K562 (cell line): ENCODE measurements around the gene ETHE1. TPM values are rescaled to one million over a fixed set of nuclear protein-coding genes. Genes with fewer than 3 reads are reported as not detected.
A peak's percentile ranks its signal among the peaks of the same experiment; 100 is the strongest.

Experiments
- BCL6 ChIP-seq: fragments of 250-450 bp; sonication (Bioruptor Pico); IDR thresholded peaks from 2 replicates; pipeline ENCODE4 v1.4.0; 2020
- CEBPB ChIP-seq: fragments of 450-650 bp; IDR thresholded peaks from 2 replicates; pipeline ENCODE4 v1.6.1; 2016; ENCODE audit warnings: missing genetic modification characterization, missing compliant biosample characterization
- DPF2 ChIP-seq: fragments of 450-650 bp; IDR thresholded peaks from 2 replicates; pipeline ENCODE4 v1.6.1; 2016
- MAFF ChIP-seq: IDR thresholded peaks from 2 replicates; pipeline ENCODE4 v1.6.1; 2012; ENCODE audit warnings: low read length, improper control_type of control experiment
- NFE2 ChIP-seq: IDR thresholded peaks from 2 replicates; pipeline ENCODE4 v1.6.1; 2014; ENCODE audit warnings: antibody characterized with exemption, low read depth
- PREB ChIP-seq: sonication (generic); formaldehyde crosslinking; IDR thresholded peaks from 2 replicates; pipeline ENCODE4 v1.8.1; 2023; ENCODE audit warnings: mild to moderate bottlenecking, missing genetic modification reagents
- REST ChIP-seq, 2 experiments: fragments of 450-650 bp; formaldehyde crosslinking in 1 of 2; IDR thresholded peaks; 2 replicates each; pipeline versions ENCODE4 v1.4.0 to v1.6.1; 2014 to 2020; ENCODE audit warnings: mild to moderate bottlenecking in 2 of 2, borderline replicate concordance in 1 of 2, low read depth in 1 of 2
- SMARCA4 ChIP-seq: fragments of 450-650 bp; IDR thresholded peaks from 2 replicates; pipeline ENCODE4 v1.6.1; 2016
- SMARCE1 ChIP-seq: fragments of 450-650 bp; IDR thresholded peaks from 2 replicates; pipeline ENCODE4 v1.7.1; 2016; ENCODE audit warnings: mild to moderate bottlenecking
- TEAD4 ChIP-seq, 2 experiments: sonication (generic) in 1 of 2; formaldehyde crosslinking in 1 of 2; IDR thresholded peaks; 2 replicates each; pipeline versions ENCODE4 v1.6.1 to v1.8.0; 2012 to 2022; ENCODE audit warnings: borderline replicate concordance in 1 of 2, inconsistent platforms in 1 of 2, low read length in 1 of 2, mild to moderate bottlenecking in 1 of 2, missing genetic modification reagents in 1 of 2
- TFAM ChIP-seq: fragments of 250-450 bp; sonication (Bioruptor Pico); conservative IDR thresholded peaks from 2 replicates; pipeline ENCODE4 v1.5.0; 2021; ENCODE audit warnings: mild to moderate bottlenecking, moderate library complexity
- ZBTB49 ChIP-seq: sonication (generic); formaldehyde crosslinking; IDR thresholded peaks from 2 replicates; pipeline ENCODE4 v1.8.0; 2022; ENCODE audit warnings: missing genetic modification reagents, mild to moderate bottlenecking, borderline replicate concordance
- ZEB2 ChIP-seq: fragments of 450-650 bp; IDR thresholded peaks from 2 replicates; pipeline ENCODE4 v1.6.1; 2016
- polyA plus RNA-seq, 8 experiments: library from polyadenylated mRNA; depleted of rRNA in 4 of 8; stranded (reverse) in 5 of 8; unstranded in 3 of 8; fragments of >200 nt; fragmentation: Nextera tagmentation in 2 of 8; fragmentation: Illumina TruSeq in 1 of 8; extraction: Ambion mirVana in 2 of 8; extraction: Trizol in 1 of 8; gene quantifications; 2 replicates each; pipeline versions ENCODE4 v1.2.1 to v1.2.3, GENCODE V29; 2011 to 2014; ENCODE audit warnings: inconsistent platforms in 1 of 8, missing spikeins in 1 of 8
- total RNA-seq, 7 experiments: library from RNA; depleted of rRNA in 6 of 7; stranded (reverse); fragments of >200 nt in 6 of 7; fragmentation: Illumina TruSeq in 2 of 7; extraction: Trizol in 2 of 7; gene quantifications; 2 replicates each; pipeline versions ENCODE4 v1.2.1 to v1.2.3, GENCODE V29; 2011 to 2021; ENCODE audit warnings: low replicate concordance in 1 of 7
- TF ChIP-seq, protein P1 (sequence below): sonication (generic); formaldehyde crosslinking; IDR thresholded peaks from 2 replicates; pipeline ENCODE4 v1.8.0; 2022; ENCODE audit warnings: mild to moderate bottlenecking, missing genetic modification reagents, borderline replicate concordance

The ETHE1 gene
- total and polyA plus RNA-seq, 9 of the 15 experiments (the other 6 are each of a cell fraction or from before 2014, with no cell fraction given), result 2.9 to 21.0 (median 10.2) TPM

DNA sequence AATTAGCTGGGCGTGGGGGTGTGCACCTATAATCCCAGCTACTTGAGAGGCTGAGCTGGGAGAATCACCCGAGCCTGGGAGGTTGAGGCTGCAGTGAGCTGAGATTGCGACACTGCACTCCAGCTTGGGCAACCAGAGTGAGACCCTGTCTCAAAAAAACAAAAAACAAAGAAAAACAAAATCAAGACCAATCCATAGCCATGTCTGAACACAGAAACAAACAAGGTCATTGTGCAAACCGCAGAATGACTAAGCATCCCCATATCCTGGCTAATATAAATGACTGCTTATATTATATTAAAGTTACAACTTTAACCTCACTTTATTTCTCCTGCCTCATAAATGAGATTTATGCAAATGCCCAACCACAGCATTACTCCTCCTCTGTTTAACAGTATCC lies 59.3 kb downstream of the ETHE1 start (continued):
- TF ChIP-seq ZBTB49 (no peak), CEBPB (tag) (peak; percentile 91), TEAD4 (IDR thresholded peaks at IDR 0.05; ENCODE audit: low read length) (no peak), TEAD4 (CRISPR knock-in tag; IDR thresholded peaks at IDR 0.05; ENCODE audit: borderline replicate concordance) (no peak), ZEB2 (no peak), NFE2 (peak; percentile 79), SMARCA4 (peak; percentile 60; the same call in 1 of the 2 replicates), TFAM (CRISPR knock-in tag) (no peak), BCL6 (no peak), PREB (CRISPR knock-in tag) (no peak), SMARCE1 (peak; percentile 47; the same call in 1 of the 2 replicates), DPF2 (peak; percentile 53; the same call in 1 of the 2 replicates), REST (IDR thresholded peaks at IDR 0.05; ENCODE audit: borderline replicate concordance) (no peak), REST (CRISPR knock-in tag; IDR thresholded peaks at IDR 0.05; ENCODE audit: low read depth) (no peak), MAFF (peak; percentile 61; the same call in 1 of the 2 replicates)
- TF ChIP-seq, protein P1, sequence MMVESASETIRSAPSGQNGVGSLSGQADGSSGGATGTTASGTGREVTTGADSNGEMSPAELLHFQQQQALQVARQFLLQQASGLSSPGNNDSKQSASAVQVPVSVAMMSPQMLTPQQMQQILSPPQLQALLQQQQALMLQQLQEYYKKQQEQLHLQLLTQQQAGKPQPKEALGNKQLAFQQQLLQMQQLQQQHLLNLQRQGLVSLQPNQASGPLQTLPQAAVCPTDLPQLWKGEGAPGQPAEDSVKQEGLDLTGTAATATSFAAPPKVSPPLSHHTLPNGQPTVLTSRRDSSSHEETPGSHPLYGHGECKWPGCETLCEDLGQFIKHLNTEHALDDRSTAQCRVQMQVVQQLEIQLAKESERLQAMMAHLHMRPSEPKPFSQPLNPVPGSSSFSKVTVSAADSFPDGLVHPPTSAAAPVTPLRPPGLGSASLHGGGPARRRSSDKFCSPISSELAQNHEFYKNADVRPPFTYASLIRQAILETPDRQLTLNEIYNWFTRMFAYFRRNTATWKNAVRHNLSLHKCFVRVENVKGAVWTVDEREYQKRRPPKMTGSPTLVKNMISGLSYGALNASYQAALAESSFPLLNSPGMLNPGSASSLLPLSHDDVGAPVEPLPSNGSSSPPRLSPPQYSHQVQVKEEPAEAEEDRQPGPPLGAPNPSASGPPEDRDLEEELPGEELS (CRISPR knock-in tag), result no peak
